HG03342 (cell line): ENCODE measurements around the gene BRMS1.
"Not testable (repeated sequence)": the region's sequence is repeated elsewhere in the genome, so short reads cannot be mapped to it uniquely, and the experiment has no call there.

Experiments used
- ATAC-seq: cut with Tn5 transposase; IDR thresholded peaks from one replicate; pipeline ENCODE4 v1.9.1; 2021; ENCODE audit warnings: mild to moderate bottlenecking, moderate library complexity; ENCODE audit not compliant: unreplicated experiment

BRMS1 gene

GRCh38 chr11:66311965-66312548, 32.8 kb downstream of the BRMS1 start:
- ATAC-seq, result peak; percentile 63

- ATAC-seq, result no peak
Observed at GRCh38 chr11:66311470-66311964, 33.4 kb downstream of the BRMS1 start.

- not testable (repeated sequence) for ATAC-seq
Observed at GRCh38 chr11:66310803-66311440, 34.0 kb downstream of the BRMS1 start.

- no peak for ATAC-seq
Observed at GRCh38 chr11:66310324-66310723, 34.6 kb downstream of the BRMS1 start.

GRCh38 chr11:66309475-66309874, 35.4 kb downstream of the BRMS1 start:
- ATAC-seq, result no peak

- no peak for ATAC-seq
Observed at GRCh38 chr11:66302656-66303055, 42.2 kb downstream of the BRMS1 start.

- ATAC-seq, result no peak
Observed at GRCh38 chr11:66299186-66299585, 45.7 kb downstream of the BRMS1 start.

GRCh38 chr11:66297610-66298009, 47.3 kb downstream of the BRMS1 start:
- no peak for ATAC-seq

- ATAC-seq, result no peak
Observed at GRCh38 chr11:66294626-66295620, 50.0 kb downstream of the BRMS1 start.

GRCh38 chr11:66293777-66294625, 50.9 kb downstream of the BRMS1 start:
- ATAC-seq, result no peak

- ATAC-seq, result no peak
Observed at GRCh38 chr11:66293352-66293751, 51.6 kb downstream of the BRMS1 start.

GRCh38 chr11:66292543-66293332, 52.2 kb downstream of the BRMS1 start:
- no peak for ATAC-seq

- ATAC-seq, result no peak
Observed at GRCh38 chr11:66291706-66292542, 53.0 kb downstream of the BRMS1 start, which contains the start of gene TMEM151A. Gene TMEM151A, plus strand, starts transcription at chr11:66291894. Its CDS starts 120 bp downstream, at chr11:66292014.

- ATAC-seq, result no peak
Observed at GRCh38 chr11:66291303-66291705, 53.6 kb downstream of the BRMS1 start.

GRCh38 chr11:66290330-66290621, 54.6 kb downstream of the BRMS1 start:
- no peak for ATAC-seq

- ATAC-seq, result peak; percentile 32
Observed at GRCh38 chr11:66289548-66290329, 55.2 kb downstream of the BRMS1 start.

- peak; percentile 85 for ATAC-seq
Observed at GRCh38 chr11:66288671-66289547, 56.0 kb downstream of the BRMS1 start, which contains the start of gene YIF1A. Gene YIF1A, minus strand, starts transcription at chr11:66289143. Its CDS starts 158 bp downstream, at chr11:66288985.
